SK-N-DZ (cell line): ENCODE data around the gene ZCCHC7.
"Not testable (repeated sequence)": the region's sequence is repeated elsewhere in the genome, so short reads cannot be mapped to it uniquely, and the experiment has no call there.

Experiments
- DNase-seq: peaks from one replicate; pipeline ENCODE4 v3.0.0-alpha.2; 2015; ENCODE audit warnings: low spot score

The ZCCHC7 gene

GRCh38 chr9:37373621-37374020 is 253.2 kb downstream of the ZCCHC7 start:
- DNase-seq, result no peak

GRCh38 chr9:37374892-37375291 is 254.5 kb downstream of the ZCCHC7 start:
- DNase-seq, result no peak

- DNase-seq, result no peak
Measured at GRCh38 chr9:37377688-37378612, 257.6 kb downstream of the ZCCHC7 start.

GRCh38 chr9:37378613-37379004 is 258.2 kb downstream of the ZCCHC7 start:
- DNase-seq, result no peak

- no peak for DNase-seq
Measured at GRCh38 chr9:37379835-37380234, 259.5 kb downstream of the ZCCHC7 start.

- no peak for DNase-seq
Measured at GRCh38 chr9:37380570-37380969, 260.2 kb downstream of the ZCCHC7 start.

GRCh38 chr9:37381094-37381741 is 260.8 kb downstream of the ZCCHC7 start:
- DNase-seq, result peak; percentile 33

- no peak for DNase-seq
Measured at GRCh38 chr9:37382161-37382981, 262.0 kb downstream of the ZCCHC7 start.

- DNase-seq, result no peak
Measured at GRCh38 chr9:37382982-37383357, 262.6 kb downstream of the ZCCHC7 start.

- no peak for DNase-seq
Measured at GRCh38 chr9:37383393-37383792, 263.0 kb downstream of the ZCCHC7 start.

- DNase-seq, result no peak
Measured at GRCh38 chr9:37383876-37384746, 263.7 kb downstream of the ZCCHC7 start.

- no peak for DNase-seq
Measured at GRCh38 chr9:37385286-37385685, 264.9 kb downstream of the ZCCHC7 start.

GRCh38 chr9:37386988-37387387 is 266.6 kb downstream of the ZCCHC7 start:
- DNase-seq, result no peak

GRCh38 chr9:37390759-37391158 is 270.4 kb downstream of the ZCCHC7 start:
- no peak for DNase-seq

GRCh38 chr9:37392272-37392671 is 271.9 kb downstream of the ZCCHC7 start:
- DNase-seq, result no peak

GRCh38 chr9:37395229-37395628 is 274.9 kb downstream of the ZCCHC7 start:
- no peak for DNase-seq

- DNase-seq, result no peak
Measured at GRCh38 chr9:37395663-37396062, 275.3 kb downstream of the ZCCHC7 start.

GRCh38 chr9:37397948-37398347 is 277.6 kb downstream of the ZCCHC7 start:
- not testable (repeated sequence) for DNase-seq

GRCh38 chr9:37398464-37399025 is 278.2 kb downstream of the ZCCHC7 start:
- DNase-seq, result no peak

GRCh38 chr9:37399336-37399735 is 279.0 kb downstream of the ZCCHC7 start:
- no peak for DNase-seq

GRCh38 chr9:37404590-37404989 is 284.2 kb downstream of the ZCCHC7 start:
- DNase-seq, result no peak
